GM12892 (cell line): ENCODE data around the gene TREML4. TPM values are rescaled to one million over a fixed set of nuclear protein-coding genes. Genes with fewer than 3 reads are reported as not detected.
A peak's percentile ranks its signal among the peaks of the same experiment; 100 is the strongest.
"Not testable (repeated sequence)": the region's sequence is repeated elsewhere in the genome, so short reads cannot be mapped to it uniquely, and the experiment has no call there.

Source experiments
- DNase-seq: peaks from one replicate; pipeline ENCODE4 v3.0.0; 2011; ENCODE audit not compliant: insufficient read length
- FAIRE-seq: peaks from 2 replicates; lab custom pipeline; 2011; peaks lifted over from hg19 to GRCh38; lab: Jason Lieb, UNC
- POLR2A ChIP-seq: IDR thresholded peaks from 2 replicates; pipeline ENCODE4 v1.6.1; 2011; ENCODE audit warnings: low read depth, low read length, control low read depth
- POLR2AphosphoS5 ChIP-seq: IDR thresholded peaks from 2 replicates; pipeline ENCODE4 v1.6.1; 2011; ENCODE audit warnings: low read depth, low read length, control low read depth
- TAF1 ChIP-seq: IDR thresholded peaks from 2 replicates; pipeline ENCODE4 v1.6.1; 2011; ENCODE audit warnings: low read depth, mild to moderate bottlenecking, control low read depth, low read length, borderline replicate concordance
- polyA plus RNA-seq: library from polyadenylated mRNA; unstranded; fragments of >200 nt; gene quantifications from one replicate; pipeline ENCODE4 v1.2.1, GENCODE V29; 2012; ENCODE audit warnings: missing spikeins, inconsistent platforms; ENCODE audit not compliant: missing spikeins

Gene TREML4
- polyA plus RNA-seq, result not detected

GRCh38 chr6:41228096-41228495 is at the start of gene TREML4:
TSS of gene TREML4 (plus strand) at chr6:41228349. CDS start at chr6:41228428, 79 bp downstream.
- TF ChIP-seq POLR2A (no peak), POLR2AphosphoS5 (no peak), TAF1 (no peak)
- FAIRE-seq, result no peak
- DNase-seq, result no peak

GRCh38 chr6:41179163-41179562 is 49.0 kb upstream of the TREML4 start:
- TF ChIP-seq POLR2AphosphoS5 (no peak), TAF1 (no peak), POLR2A (no peak)
- no peak for FAIRE-seq
- no peak for DNase-seq

DNA sequence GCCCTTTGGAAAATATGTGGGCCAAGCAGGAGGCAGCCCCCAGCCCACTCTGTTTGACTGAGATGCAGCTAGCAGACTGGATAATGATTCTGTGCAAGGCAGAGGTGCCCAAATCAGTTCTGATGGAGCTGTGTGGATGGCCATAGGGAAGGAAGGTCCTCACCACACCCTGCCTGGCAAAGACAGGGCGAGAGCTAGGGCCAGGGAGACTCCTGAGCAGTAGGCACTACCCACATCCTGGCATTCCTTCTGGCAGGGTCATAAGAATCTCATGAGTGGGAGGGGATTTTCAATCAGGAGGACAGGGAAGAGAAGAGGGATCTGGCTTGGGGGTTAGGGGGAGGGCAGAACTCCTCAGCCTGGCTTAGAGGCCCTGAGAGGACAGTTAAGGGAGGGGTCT is 46.6 kb upstream of the TREML4 start:
- FAIRE-seq (no peak), DNase-seq (no peak)
- no peak for TF ChIP-seq POLR2A
- TF ChIP-seq TAF1, result no peak
- TF ChIP-seq POLR2AphosphoS5, result no peak

GRCh38 chr6:41182069-41183034 is 45.8 kb upstream of the TREML4 start:
- peak; percentile 44 for FAIRE-seq
- no peak for TF ChIP-seq POLR2A
- no peak for TF ChIP-seq TAF1
- TF ChIP-seq POLR2AphosphoS5, result no peak
- no peak for DNase-seq

GRCh38 chr6:41184761-41185160 is 43.4 kb upstream of the TREML4 start:
- no peak for DNase-seq
- no peak for FAIRE-seq
- TF ChIP-seq POLR2AphosphoS5 (no peak), TAF1 (no peak), POLR2A (no peak)

GRCh38 chr6:41186031-41186562 is 42.1 kb upstream of the TREML4 start:
- no peak for DNase-seq
- FAIRE-seq, result no peak
- no peak for TF ChIP-seq POLR2A
- TF ChIP-seq TAF1, result no peak
- no peak for TF ChIP-seq POLR2AphosphoS5

- DNase-seq (no peak), FAIRE-seq (no peak)
- no peak for TF ChIP-seq POLR2AphosphoS5
- no peak for TF ChIP-seq TAF1
- TF ChIP-seq POLR2A, result no peak
Measured at GRCh38 chr6:41187924-41188886, 39.9 kb upstream of the TREML4 start.

- FAIRE-seq, result peak; percentile 14
- DNase-seq, result not testable (repeated sequence)
Measured at GRCh38 chr6:41189046-41189445, 39.1 kb upstream of the TREML4 start.

DNA sequence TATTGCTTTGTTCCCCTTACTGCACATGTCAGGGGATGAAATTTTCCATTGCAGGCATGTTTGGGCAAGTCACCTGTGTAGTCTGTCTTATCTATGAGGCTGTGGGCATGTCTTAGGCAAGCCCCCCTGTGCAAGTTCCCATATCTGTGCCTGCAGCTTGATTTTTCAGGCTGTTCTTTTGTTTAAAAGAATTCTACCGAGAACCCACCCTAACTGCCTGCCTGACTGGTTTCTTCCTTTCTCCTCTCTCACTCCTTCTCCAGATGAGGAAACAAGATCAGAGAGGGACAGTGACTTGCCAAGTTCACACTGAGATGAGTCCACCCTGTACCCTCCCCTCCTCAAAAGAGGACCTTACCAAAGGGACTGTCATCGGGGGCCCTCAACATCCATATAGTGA is 38.2 kb upstream of the TREML4 start:
- TF ChIP-seq POLR2AphosphoS5, result no peak
- TF ChIP-seq POLR2A, result no peak
- no peak for TF ChIP-seq TAF1
- DNase-seq, result no peak
- no peak for FAIRE-seq

GRCh38 chr6:41190791-41191190 is 37.4 kb upstream of the TREML4 start:
- FAIRE-seq (no peak), DNase-seq (no peak)
- TF ChIP-seq POLR2AphosphoS5 (no peak), TAF1 (no peak), POLR2A (no peak)

DNA sequence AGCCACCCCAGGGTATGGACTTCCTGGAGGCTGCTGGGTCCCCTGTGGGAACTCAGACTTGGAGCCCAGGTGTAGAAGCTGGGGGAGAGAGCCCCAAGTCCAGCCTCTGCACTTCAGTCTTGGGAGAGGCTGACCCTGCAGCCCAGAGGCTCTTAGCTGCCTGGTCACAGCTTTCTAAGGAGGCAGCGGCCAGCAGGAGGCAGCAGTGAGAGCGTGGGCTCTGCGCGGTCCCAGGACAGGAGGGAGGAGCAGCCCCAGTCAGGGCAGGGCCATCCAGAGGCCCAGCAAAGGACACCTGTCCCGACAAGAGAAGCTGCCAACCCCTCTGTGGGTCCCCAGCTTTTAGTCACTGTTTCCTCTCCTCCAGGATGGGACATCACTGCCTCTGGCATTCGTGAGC is 36.6 kb upstream of the TREML4 start:
- FAIRE-seq (no peak), DNase-seq (no peak)
- TF ChIP-seq TAF1, result no peak
- no peak for TF ChIP-seq POLR2A
- no peak for TF ChIP-seq POLR2AphosphoS5
